ENCODE measurements around the gene WNT9A. TPM values are rescaled to one million over a fixed set of nuclear protein-coding genes. Genes with fewer than 3 reads are reported as not detected.

WNT9A gene
- polyA plus RNA-seq, 3 donors: not detected

DNA sequence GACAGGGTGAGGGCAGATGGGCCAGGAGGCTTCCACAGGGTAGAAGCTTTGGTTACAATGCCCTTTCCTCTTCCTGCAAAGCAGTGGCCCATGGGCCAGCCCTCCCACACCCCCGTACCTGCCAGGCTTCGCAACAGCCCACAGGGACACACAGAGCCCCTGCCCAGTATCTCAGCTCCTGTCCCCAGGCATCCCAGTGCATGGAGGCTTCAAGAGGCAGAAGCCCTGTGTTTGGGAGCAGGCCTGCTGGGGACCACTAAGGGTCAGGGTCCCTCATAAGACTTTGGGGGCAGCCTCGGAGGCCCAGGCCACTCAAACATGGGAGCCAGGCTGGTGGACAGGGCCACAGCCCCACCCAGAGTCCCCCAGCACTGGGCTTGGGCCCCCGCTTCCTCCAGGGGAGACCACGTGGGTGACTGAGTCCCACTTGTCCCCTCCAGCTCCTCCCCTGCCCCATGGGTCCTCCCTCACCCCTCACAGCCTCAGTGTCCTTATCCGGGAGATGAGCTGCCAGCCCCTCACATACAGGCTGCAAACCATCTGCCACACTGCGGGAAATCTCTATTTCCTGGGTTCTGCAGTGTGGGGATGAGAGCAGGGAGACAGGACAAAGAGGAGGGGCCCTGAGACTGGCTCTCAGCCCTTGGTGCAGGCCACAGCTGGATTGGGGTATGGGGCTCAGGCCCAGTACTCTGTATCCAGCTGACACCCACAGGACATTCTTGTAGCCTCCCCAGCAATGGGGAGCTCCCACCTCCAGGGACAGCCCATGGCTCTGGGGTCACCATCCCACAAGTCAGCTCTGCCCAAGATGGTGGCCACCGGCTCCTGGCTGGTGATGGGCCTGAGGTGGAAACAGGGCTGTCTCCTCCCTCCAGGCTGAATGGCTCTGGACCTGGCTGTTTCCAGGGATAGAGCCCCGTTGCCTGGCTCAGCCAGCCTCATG is 50.7 kb downstream of the WNT9A start:
- H4K20me1 ChIP-seq (ENCODE audit: insufficient read depth, low read length): no peaks in the 10 kb centered on the region
- Mint-ChIP-seq H3K4me1 (no peaks in the 10 kb centered on the region), H3K4me3 (no peak overlapping the region), H3K9me3 (no peaks in the 10 kb centered on the region), H3K27ac (no peak overlapping the region), H3K27me3 (ENCODE audit: low read depth in 3 of 3) (peaks cover 1 to 5% (median 1%) of the 10 kb centered on the region in 3 donors), H3K36me3 (no peaks in the 10 kb centered on the region)
- no peak overlapping the region for H2AFZ ChIP-seq (ENCODE audit: insufficient read depth, low read depth, low read length, poor library complexity, severe bottlenecking)
- no peaks in the 10 kb centered on the region for H3K9me3 ChIP-seq (replicated peaks in 1 of 2; ENCODE audit: control insufficient read depth in 1 of 2, insufficient read depth in 1 of 2, low read length in 2 of 2)
- no peaks in the 10 kb centered on the region for H3K36me3 ChIP-seq (replicated peaks in 1 of 2; ENCODE audit: control insufficient read depth in 1 of 2, insufficient read depth in 2 of 2, low read length in 2 of 2)
- no peak overlapping the region for H3K4me2 ChIP-seq (replicated peaks; ENCODE audit: extremely low read depth, low read length, poor library complexity, severe bottlenecking)
- WGBS (ENCODE audit: insufficient coverage): 95% methylated on average over 6 of the region's 9 CpGs
- H3K27me3 ChIP-seq (ENCODE audit: control insufficient read depth in 2 of 2, insufficient read depth in 2 of 2, low read length in 2 of 2): no peaks in the 10 kb centered on the region
- no peak overlapping the region for H3K9ac ChIP-seq (ENCODE audit: insufficient read depth, low read length, poor library complexity, severe bottlenecking)
- no peak overlapping the region for H3K4me3 ChIP-seq (replicated peaks in 1 of 3; ENCODE audit: low read depth in 2 of 3, low read length in 3 of 3)
- H3K4me1 ChIP-seq (ENCODE audit: control insufficient read depth in 1 of 2, insufficient read depth in 2 of 2, low read length in 2 of 2): no peaks in the 10 kb centered on the region
- TF ChIP-seq, protein P1, sequence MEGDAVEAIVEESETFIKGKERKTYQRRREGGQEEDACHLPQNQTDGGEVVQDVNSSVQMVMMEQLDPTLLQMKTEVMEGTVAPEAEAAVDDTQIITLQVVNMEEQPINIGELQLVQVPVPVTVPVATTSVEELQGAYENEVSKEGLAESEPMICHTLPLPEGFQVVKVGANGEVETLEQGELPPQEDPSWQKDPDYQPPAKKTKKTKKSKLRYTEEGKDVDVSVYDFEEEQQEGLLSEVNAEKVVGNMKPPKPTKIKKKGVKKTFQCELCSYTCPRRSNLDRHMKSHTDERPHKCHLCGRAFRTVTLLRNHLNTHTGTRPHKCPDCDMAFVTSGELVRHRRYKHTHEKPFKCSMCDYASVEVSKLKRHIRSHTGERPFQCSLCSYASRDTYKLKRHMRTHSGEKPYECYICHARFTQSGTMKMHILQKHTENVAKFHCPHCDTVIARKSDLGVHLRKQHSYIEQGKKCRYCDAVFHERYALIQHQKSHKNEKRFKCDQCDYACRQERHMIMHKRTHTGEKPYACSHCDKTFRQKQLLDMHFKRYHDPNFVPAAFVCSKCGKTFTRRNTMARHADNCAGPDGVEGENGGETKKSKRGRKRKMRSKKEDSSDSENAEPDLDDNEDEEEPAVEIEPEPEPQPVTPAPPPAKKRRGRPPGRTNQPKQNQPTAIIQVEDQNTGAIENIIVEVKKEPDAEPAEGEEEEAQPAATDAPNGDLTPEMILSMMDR (IDR thresholded peaks at IDR 0.05): no peak
- DNase-seq: no peak
- intact Hi-C loops (cut with micrococcal nuclease): no loop called here
- no peaks in the 10 kb centered on the region for H3K79me2 ChIP-seq (ENCODE audit: insufficient read depth, low read length)
- H3K27ac ChIP-seq (ENCODE audit: low read depth in 1 of 2, low read length in 2 of 2): no peak overlapping the region

DNA sequence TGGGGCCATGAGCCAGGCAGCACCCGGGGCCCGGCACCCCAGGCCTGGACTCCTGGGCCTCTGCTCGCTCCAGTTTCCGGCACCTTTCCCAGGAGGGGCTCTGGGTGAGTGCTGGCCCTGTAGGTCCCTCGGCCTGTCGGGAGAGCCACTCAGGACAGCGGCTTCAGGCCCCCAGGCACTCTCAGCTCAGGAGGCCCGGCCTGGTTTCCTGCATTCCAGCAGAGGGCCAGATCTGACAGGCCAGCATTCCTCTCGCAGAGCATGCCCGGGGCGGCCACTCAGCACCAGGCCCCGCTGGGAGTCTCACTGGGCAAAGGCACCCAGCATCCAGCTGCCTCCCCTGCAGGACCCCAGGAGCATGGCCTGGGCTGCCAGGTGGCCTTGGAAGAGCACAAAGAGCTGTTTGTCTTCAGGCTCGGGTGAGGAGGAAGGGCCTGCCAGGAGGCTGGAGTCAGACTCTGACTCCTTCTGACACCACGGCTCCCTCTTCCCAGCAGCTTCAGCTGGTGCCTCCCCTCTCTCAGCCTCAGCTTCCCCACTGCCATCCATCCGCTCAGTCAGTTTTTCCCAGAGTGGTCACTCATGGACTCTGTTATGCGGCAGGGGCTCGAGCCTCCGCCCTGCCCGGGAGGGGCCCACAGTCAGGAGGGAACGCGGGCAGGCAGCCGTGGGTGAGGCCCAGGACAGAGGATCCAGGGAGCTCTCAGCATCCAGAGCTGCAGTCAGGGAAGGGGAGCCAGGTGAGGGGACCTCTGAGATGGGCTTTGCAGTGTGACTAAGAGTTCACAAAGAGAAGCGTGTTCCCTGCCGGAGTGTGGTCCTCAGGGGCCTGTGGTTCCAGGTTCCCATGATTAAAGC is 51.7 kb downstream of the WNT9A start:
- Mint-ChIP-seq H3K9me3 (no peaks in the 10 kb centered on the region), H3K4me3 (no peak overlapping the region), H3K36me3 (no peaks in the 10 kb centered on the region), H3K27ac (no peak overlapping the region), H3K27me3 (ENCODE audit: low read depth in 3 of 3) (peaks cover 1 to 5% (median 1%) of the 10 kb centered on the region in 3 donors), H3K4me1 (no peaks in the 10 kb centered on the region)
- no peak for DNase-seq
- Histone ChIP-seq H3K79me2 (ENCODE audit: insufficient read depth, low read length) (no peaks in the 10 kb centered on the region), H3K4me3 (replicated peaks in 1 of 3; ENCODE audit: low read depth in 2 of 3, low read length in 3 of 3) (no peak overlapping the region), H3K4me2 (replicated peaks; ENCODE audit: extremely low read depth, low read length, poor library complexity, severe bottlenecking) (no peak overlapping the region), H2AFZ (ENCODE audit: insufficient read depth, low read depth, low read length, poor library complexity, severe bottlenecking) (no peak overlapping the region), H3K27me3 (ENCODE audit: control insufficient read depth in 2 of 2, insufficient read depth in 2 of 2, low read length in 2 of 2) (no peaks in the 10 kb centered on the region), H3K4me1 (ENCODE audit: control insufficient read depth in 1 of 2, insufficient read depth in 2 of 2, low read length in 2 of 2) (no peaks in the 10 kb centered on the region), H4K20me1 (ENCODE audit: insufficient read depth, low read length) (no peaks in the 10 kb centered on the region), H3K27ac (ENCODE audit: low read depth in 1 of 2, low read length in 2 of 2) (no peak overlapping the region), H3K9ac (ENCODE audit: insufficient read depth, low read length, poor library complexity, severe bottlenecking) (no peak overlapping the region), H3K9me3 (replicated peaks in 1 of 2; ENCODE audit: control insufficient read depth in 1 of 2, insufficient read depth in 1 of 2, low read length in 2 of 2) (no peaks in the 10 kb centered on the region), H3K36me3 (replicated peaks in 1 of 2; ENCODE audit: control insufficient read depth in 1 of 2, insufficient read depth in 2 of 2, low read length in 2 of 2) (no peaks in the 10 kb centered on the region)
- TF ChIP-seq, protein P1 (IDR thresholded peaks at IDR 0.05): no peak
- intact Hi-C loops (cut with micrococcal nuclease): no loop called here
- 92% methylated on average over 24 of the region's 24 CpGs for WGBS (ENCODE audit: insufficient coverage)

Data from CD14-positive monocyte (primary cell).